ENCODE data around the gene SS18. TPM values are rescaled to one million over a fixed set of nuclear protein-coding genes. Genes with fewer than 3 reads are reported as not detected.

Gene SS18
- total RNA-seq, 4 donors from 2014 or later: 125 to 188 (median 151) TPM

DNA sequence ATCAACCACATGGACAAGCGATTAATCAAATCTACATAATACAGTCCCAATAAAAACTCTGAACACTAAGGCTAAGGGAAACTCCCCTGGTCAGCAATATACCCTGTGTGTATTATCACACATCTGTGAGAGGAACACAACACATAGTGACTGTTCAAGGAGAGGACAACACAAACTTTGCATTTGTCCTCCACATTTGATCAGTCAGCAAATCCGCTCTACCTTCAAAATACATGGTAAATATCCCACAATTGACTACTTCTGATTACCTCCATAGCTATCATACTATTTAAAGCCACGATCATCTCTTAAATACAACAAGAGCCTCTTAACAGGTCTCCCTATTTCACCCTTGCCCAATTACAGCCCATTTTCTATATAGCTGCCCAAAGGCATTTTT, 45.6 kb downstream of the SS18 start:
- Histone ChIP-seq H3K36me3 (no peaks in the 10 kb centered on the region), H3K9me3 (no peaks in the 10 kb centered on the region), H3K4me3 (replicated peaks in 1 of 3) (no peak overlapping the region), H3K4me1 (peaks cover 0 to 3% of the 10 kb centered on the region in 2 donors), H3K27ac (no peak overlapping the region), H3K27me3 (no peaks in the 10 kb centered on the region)
- intact Hi-C loops (cut with DNase I): no loop called here
- TF ChIP-seq POLR2A (IDR thresholded peaks at IDR 0.05) (no peak), CTCF (IDR thresholded peaks at IDR 0.05) (no peak)
- DNase-seq: no peak
- WGBS, 2 donors: 97 to 99% methylated on average over 3 of the region's 3 CpGs

GRCh38 chr18:26040051-26040656, 50.3 kb downstream of the SS18 start:
- TF ChIP-seq POLR2A (IDR thresholded peaks at IDR 0.05): no peak
- TF ChIP-seq CTCF (IDR thresholded peaks at IDR 0.05): no peak
- DNase-seq: no peak
- intact Hi-C loops (cut with DNase I): no loop called here
- Histone ChIP-seq H3K4me1 (no peaks in the 10 kb centered on the region), H3K36me3 (peaks cover 1 to 8% of the 10 kb centered on the region in 2 donors), H3K9me3 (no peaks in the 10 kb centered on the region), H3K27ac (no peak overlapping the region), H3K4me3 (replicated peaks in 1 of 3) (no peak overlapping the region), H3K27me3 (no peaks in the 10 kb centered on the region)
- WGBS, 2 donors: 90 to 95% methylated on average over 1 of the region's 1 CpG

GRCh38 chr18:26039203-26039602, 51.2 kb downstream of the SS18 start:
- Histone ChIP-seq H3K27ac (no peak overlapping the region), H3K36me3 (peaks cover 11 to 14% of the 10 kb centered on the region in 2 donors), H3K27me3 (no peaks in the 10 kb centered on the region), H3K9me3 (no peaks in the 10 kb centered on the region), H3K4me1 (no peaks in the 10 kb centered on the region), H3K4me3 (replicated peaks in 1 of 3) (no peak overlapping the region)
- WGBS, 2 donors: 100% methylated on average over 1 of the region's 1 CpG
- intact Hi-C loops (cut with DNase I): no loop called here
- TF ChIP-seq POLR2A (IDR thresholded peaks at IDR 0.05) (no peak), CTCF (IDR thresholded peaks at IDR 0.05) (no peak)
- DNase-seq: no peak

DNA sequence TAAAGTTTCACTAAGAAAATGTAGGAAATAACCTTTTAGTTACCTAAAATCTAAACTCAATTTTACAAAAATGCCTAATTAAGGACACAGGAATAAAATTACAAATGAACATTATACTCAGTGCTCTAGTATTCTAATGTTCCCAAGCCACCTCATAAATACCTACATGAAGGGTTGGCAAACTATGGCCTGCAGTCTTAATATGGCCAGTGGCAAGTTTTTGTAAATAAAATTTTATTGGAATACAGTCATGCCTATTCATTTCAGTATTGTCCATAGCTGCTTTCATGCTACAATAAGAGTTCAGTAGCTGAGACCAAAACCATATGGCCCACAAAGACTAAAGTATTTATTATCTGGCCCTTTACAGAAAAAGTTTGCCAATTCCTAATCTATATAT, 53.8 kb downstream of the SS18 start:
- Histone ChIP-seq H3K27me3 (no peaks in the 10 kb centered on the region), H3K4me1 (no peaks in the 10 kb centered on the region), H3K36me3 (peaks cover 25 to 26% of the 10 kb centered on the region in 2 donors), H3K4me3 (replicated peaks in 1 of 3) (no peak overlapping the region), H3K9me3 (no peaks in the 10 kb centered on the region), H3K27ac (no peak overlapping the region)
- intact Hi-C loops (cut with DNase I): no loop called here
- no peak for TF ChIP-seq CTCF (IDR thresholded peaks at IDR 0.05)
- no peak for TF ChIP-seq POLR2A (IDR thresholded peaks at IDR 0.05)
- DNase-seq: no peak

GRCh38 chr18:26034850-26035497, 55.4 kb downstream of the SS18 start:
- peaks cover 26 to 37% of the 10 kb centered on the region in 2 donors for H3K36me3 ChIP-seq
- H3K4me3 ChIP-seq (replicated peaks in 1 of 3): no peak overlapping the region
- DNase-seq: no peak
- H3K9me3 ChIP-seq: no peaks in the 10 kb centered on the region
- WGBS, 2 donors: 95 to 97% methylated on average over 5 of the region's 5 CpGs
- no peak overlapping the region for H3K27ac ChIP-seq
- no peak for TF ChIP-seq POLR2A (IDR thresholded peaks at IDR 0.05)
- TF ChIP-seq CTCF (IDR thresholded peaks at IDR 0.05): no peak
- no peaks in the 10 kb centered on the region for H3K4me1 ChIP-seq
- intact Hi-C loops (cut with DNase I): no loop called here
- H3K27me3 ChIP-seq: no peaks in the 10 kb centered on the region
